ENCODE results near the gene AXIN2.

Gene AXIN2, protein sequence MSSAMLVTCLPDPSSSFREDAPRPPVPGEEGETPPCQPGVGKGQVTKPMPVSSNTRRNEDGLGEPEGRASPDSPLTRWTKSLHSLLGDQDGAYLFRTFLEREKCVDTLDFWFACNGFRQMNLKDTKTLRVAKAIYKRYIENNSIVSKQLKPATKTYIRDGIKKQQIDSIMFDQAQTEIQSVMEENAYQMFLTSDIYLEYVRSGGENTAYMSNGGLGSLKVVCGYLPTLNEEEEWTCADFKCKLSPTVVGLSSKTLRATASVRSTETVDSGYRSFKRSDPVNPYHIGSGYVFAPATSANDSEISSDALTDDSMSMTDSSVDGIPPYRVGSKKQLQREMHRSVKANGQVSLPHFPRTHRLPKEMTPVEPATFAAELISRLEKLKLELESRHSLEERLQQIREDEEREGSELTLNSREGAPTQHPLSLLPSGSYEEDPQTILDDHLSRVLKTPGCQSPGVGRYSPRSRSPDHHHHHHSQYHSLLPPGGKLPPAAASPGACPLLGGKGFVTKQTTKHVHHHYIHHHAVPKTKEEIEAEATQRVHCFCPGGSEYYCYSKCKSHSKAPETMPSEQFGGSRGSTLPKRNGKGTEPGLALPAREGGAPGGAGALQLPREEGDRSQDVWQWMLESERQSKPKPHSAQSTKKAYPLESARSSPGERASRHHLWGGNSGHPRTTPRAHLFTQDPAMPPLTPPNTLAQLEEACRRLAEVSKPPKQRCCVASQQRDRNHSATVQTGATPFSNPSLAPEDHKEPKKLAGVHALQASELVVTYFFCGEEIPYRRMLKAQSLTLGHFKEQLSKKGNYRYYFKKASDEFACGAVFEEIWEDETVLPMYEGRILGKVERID

GRCh38 chr17:65561452-65562205 is at the start of gene AXIN2:
Gene AXIN2 (minus strand): TSS chr17:65561648. CDS start chr17:65558620, 3,028 bp downstream.
- peak; percentile 93 for DNase-seq

GRCh38 chr17:65609749-65610148 is 48.3 kb upstream of the AXIN2 start:
- no peak for DNase-seq

DNA sequence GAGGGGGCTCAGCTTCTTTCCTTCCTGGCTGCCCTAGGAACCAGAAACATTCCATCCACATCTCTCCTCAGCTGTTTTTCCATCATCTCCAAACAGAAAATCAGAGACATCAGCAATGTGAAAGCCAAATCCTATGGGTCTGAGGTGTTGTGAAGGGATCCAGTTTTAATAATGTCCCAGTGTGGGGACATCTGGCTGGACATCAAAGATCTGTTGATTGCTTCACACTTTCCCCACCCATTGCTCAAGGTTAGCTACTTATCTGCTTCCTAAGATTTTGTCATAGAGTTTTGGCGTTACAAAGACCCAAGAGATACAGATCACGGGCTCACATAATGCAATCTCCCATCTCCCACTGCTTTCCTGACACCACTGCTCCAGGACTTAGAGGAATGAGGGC is 47.8 kb upstream of the AXIN2 start:
- no peak for DNase-seq

- DNase-seq, result no peak
These were observed 42.6 kb upstream of the AXIN2 start for GRCh38 chr17:65604070-65604469.

DNA sequence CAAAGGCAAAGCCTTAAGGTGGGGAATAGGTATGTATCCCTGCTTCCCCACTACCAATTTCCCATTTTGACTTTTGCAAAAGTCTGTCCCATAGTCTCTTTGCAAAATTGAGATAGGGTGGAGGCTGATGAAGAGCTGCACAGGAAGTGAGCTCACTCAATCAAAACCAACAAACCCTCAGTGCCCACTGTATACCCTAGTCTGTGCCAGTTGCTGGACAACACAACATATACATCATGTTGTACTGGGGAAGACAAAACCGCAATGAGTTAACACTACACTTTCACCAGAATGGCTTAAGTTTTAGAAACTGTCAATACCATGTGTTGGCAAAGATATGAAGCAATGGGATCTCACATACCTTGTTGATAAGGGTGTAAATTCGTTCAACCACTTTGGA is 40.4 kb upstream of the AXIN2 start:
- DNase-seq, result no peak

- DNase-seq, result no peak
These were observed 39.7 kb upstream of the AXIN2 start for GRCh38 chr17:65601145-65601544.

DNA sequence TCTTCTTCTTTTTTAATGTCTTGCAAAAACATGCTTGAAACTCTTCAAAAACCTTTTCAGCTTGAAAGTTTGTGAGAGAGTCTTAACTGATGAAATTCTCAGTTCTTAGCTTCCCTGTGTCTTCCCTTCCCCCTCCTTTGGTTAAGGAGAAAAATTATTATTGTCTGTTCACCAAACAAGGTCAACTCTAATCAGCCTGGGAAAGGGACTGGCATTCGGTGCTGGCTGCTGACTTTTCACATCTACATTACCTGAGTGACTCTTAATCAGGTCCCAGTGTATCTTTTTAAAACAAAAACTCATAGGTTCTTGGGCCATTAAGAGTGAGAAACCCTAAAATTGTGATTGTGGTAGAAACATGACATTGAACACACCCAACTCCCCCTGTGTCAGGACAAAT is 39.1 kb upstream of the AXIN2 start:
- DNase-seq, result no peak

DNA sequence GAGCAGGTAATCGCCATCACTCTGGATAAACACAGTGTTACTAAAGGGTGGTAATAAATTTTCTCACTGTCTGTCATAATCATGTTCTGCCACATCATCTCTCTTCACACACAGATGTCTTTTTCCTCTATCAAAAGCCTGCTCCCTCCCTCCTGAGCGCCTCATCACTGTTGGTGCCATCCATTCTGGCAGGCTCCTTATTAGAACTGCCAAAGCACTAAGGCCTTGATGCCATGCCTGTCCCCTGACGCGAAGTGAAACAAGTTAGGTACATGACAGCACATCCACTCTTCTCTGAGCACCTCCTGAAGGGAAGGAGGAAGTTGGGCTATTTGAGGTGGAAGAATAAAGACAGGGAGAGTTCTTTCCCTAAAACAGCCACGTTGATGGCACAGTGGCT is 38.2 kb upstream of the AXIN2 start:
- no peak for DNase-seq

- DNase-seq, result no peak
These were observed 37.3 kb upstream of the AXIN2 start for GRCh38 chr17:65598746-65599145.

DNA sequence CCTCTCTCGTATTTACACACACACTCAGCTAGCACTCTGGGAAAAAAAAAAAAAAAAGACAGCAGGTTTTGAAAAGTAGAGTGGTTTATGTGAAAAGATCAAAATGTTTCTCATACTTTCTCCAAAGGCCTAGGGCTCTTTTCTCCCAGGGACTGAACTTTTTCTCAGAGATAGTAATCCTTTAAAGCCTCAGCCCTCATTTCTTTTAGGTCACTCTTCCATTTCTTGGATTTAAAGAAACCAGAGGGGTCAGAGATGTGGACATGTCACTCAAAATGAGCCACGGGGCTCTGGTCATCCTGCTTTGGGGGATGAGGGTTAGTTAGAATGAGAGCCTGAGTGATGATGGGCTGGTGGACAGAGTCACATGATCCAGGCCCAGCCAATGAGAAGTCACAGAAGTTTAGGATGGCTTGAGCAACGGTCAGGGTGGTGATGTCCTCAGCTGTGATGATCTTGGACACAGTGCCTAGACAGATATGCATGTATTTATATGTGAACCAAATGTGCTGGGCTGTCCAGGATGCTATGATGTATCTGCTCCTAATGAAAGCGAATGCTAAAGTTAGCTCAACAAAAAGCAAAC is 33.7 kb upstream of the AXIN2 start:
- no peak for DNase-seq

- no peak for DNase-seq
These were observed 32.7 kb upstream of the AXIN2 start for GRCh38 chr17:65593855-65594845.

- no peak for DNase-seq
These were observed 31.8 kb upstream of the AXIN2 start for GRCh38 chr17:65593092-65593854.

DNA sequence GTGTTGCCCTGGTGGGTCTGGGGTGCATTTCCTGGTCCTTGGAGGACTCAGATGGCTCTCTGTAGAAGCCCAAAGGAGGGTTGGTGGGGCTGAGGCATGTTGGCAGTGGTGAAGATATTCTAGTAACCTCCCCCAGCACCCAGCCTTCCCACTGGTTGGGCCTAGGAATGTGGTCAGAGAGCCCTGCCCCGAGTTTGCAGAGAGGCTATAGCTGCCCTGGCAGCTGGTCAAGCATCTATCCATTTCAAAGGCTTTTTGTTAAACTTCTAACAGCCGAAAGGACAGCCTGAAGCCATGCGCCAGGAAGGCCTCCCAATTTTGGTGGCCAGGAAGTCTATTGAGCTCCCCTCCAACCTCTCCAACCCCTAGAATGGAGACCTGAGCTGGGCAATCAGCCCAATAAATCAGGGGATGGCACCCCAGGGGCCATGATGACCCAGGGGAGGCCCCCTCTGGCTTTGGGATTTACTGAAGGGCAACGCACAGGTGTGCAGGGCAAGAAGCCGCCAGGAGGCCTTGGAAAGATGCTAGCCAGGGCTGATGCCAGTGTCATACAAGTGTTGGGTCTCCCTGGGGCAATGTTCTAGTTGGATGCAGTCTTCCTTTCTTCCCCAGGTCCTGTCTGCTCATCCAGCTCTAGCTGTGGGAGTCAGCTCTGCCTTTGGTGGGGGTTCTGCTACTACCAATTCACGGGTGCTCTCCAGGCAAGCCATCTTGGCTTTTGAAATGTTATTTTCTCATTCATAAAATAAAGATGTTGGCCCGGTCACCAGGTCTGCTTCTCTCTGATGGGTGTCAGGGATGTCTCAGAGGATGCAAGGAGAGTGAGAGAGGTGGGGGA is 30.9 kb upstream of the AXIN2 start:
- DNase-seq, result no peak

GRCh38 chr17:65589321-65589720 is 27.9 kb upstream of the AXIN2 start:
- DNase-seq, result no peak

- DNase-seq, result no peak
These were observed 26.8 kb upstream of the AXIN2 start for GRCh38 chr17:65588181-65588808.

GRCh38 chr17:65587534-65588180 is 26.2 kb upstream of the AXIN2 start:
- no peak for DNase-seq

- no peak for DNase-seq
These were observed 25.5 kb upstream of the AXIN2 start for GRCh38 chr17:65586899-65587298.

DNA sequence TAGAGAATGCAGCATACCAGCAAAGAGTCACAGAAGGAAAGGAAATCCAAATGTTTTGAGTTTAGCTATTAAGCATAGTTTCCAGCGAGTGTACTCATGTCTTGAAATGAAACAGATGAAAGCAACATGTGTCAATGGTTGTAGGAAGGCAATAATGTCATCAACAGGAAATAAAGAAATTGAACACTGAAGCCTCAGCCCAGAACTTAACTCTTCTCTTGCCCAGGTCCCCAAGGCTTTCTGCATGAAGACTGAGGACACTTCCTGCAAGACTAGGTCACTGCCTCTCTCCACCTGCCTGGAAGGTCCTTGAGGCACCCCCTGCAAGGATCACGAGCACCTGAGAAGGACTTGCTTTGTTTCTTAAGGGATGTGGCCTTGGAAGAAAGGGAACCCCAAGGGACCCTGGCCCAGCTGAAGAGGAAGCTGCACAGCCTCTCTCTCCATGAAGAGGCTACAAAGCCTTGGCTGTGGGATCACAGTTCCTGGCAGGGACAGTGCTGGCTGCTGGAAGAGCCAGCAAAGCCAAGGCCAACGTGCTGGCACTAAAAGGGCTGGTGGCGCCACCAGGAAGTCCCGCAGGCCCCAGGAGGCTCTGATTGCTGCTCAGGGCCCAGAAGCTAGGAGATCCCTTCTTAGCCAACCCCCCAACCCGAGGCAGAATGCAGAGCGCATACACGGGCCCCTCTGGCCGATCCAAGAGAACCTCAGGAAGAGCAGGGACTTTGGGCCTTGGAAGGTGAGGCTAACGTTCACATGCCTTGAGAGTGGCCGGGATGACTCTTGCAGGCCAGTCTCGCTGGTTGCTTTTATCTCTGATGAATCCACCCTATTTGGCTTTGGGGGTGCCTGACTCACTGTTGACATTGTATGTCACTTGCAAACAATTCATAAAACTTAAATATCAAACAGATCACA is 23.4 kb upstream of the AXIN2 start:
- DNase-seq, result no peak

Measured in femur (tissue), 1 donor.